ENCODE results near the gene ZFP1.
A peak's percentile ranks its signal among the peaks of the same experiment; 100 is the strongest.

ZFP1 gene

DNA sequence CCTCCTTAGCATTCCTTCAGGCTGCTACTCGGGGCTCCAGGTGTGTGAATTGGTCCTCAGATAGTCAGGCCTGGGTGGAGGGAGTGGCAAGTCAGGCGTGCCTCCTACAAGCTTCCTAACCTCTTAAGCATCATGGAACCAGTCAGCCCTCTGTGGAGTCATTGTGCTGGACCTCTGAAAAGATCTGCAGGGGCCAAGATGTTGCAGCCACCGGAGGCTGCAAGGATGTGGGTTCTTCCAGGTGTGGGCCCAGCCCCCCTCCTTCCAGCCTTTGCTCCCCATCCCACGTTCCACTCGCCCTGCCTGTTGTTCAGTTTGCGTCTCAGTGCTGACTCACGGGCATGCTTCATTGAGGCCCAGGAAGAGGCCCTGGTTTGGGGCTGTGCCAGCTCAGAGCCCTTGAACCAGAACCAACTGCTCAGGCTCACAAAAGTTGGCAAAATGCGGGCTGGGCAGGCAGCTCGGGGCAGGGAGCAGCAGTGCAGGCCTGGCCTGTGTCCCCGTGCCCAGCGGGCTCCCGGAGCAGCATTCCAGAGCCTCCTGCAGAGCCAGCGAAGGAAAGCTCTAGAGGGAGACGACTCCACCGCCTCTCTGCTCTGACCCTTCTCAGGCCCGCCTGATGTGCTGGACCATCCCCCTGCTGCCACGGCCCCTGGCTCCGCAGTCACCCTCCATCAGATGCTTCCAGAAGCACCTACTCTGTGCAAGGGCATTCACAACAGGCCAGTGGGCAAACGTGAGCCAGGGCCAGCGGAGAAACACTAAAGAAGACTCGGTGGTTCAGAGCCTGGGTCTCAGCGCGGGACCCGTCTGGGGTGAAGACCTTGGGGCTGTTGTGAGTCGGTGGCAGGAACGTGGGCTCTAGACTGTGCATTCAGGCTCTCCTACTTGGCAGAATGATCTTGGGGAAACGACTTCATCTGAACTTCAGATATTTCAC, 39.3 kb upstream of the ZFP1 start:
- peaks cover 39 to 66% of the 10 kb centered on the region in 2 donors for H3K4me1 Mint-ChIP-seq
- ATAC-seq (replicated peaks): peak; percentile 63 to 69
- DNase-seq: peak; percentile 59
- H3K27ac Mint-ChIP-seq: peak overlapping the region; percentile 52
- H3K9me3 Mint-ChIP-seq: peaks cover under 1 to 4% of the 10 kb centered on the region in 2 donors
- H3K4me3 Mint-ChIP-seq: peak overlapping the region; percentile 47 to 52
- H3K36me3 Mint-ChIP-seq: peaks cover 0 to 4% of the 10 kb centered on the region in 2 donors
- H3K27me3 Mint-ChIP-seq: peaks cover 82 to 97% of the 10 kb centered on the region in 2 donors

DNA sequence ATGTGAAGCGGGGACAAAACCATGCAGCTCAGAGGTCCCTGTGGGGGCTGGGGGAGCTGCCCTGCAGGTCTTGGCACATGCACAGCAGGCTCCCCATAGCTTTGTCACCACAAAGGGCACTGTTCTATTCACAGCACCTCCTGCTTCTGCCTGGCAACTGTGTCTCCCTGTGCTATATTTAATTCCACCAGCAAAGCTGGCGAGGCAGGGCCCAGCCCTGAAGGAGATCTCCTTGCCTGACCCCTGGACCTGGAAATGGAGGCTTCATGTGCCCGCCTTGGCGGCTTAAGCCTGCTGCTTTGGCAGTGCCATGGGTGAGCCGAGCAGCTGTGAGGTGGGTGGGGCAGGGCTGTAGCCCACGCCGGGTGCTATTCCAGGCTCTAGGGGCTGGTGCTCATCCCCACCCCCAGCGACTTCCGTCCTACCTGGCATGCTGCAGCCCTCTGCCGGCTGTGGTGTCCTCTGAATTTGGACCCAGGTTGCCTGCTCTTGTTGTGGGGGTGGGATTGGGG, 38.5 kb upstream of the ZFP1 start:
- Mint-ChIP-seq H3K27me3 (peaks cover 74 to 90% of the 10 kb centered on the region in 2 donors), H3K27ac (no peak overlapping the region), H3K36me3 (no peaks in the 10 kb centered on the region), H3K4me3 (peak overlapping the region; percentile 9 to 48), H3K4me1 (peaks cover 39 to 65% of the 10 kb centered on the region in 2 donors), H3K9me3 (no peaks in the 10 kb centered on the region)
- ATAC-seq (replicated peaks): peak; percentile 29 to 40
- no peak for DNase-seq

DNA sequence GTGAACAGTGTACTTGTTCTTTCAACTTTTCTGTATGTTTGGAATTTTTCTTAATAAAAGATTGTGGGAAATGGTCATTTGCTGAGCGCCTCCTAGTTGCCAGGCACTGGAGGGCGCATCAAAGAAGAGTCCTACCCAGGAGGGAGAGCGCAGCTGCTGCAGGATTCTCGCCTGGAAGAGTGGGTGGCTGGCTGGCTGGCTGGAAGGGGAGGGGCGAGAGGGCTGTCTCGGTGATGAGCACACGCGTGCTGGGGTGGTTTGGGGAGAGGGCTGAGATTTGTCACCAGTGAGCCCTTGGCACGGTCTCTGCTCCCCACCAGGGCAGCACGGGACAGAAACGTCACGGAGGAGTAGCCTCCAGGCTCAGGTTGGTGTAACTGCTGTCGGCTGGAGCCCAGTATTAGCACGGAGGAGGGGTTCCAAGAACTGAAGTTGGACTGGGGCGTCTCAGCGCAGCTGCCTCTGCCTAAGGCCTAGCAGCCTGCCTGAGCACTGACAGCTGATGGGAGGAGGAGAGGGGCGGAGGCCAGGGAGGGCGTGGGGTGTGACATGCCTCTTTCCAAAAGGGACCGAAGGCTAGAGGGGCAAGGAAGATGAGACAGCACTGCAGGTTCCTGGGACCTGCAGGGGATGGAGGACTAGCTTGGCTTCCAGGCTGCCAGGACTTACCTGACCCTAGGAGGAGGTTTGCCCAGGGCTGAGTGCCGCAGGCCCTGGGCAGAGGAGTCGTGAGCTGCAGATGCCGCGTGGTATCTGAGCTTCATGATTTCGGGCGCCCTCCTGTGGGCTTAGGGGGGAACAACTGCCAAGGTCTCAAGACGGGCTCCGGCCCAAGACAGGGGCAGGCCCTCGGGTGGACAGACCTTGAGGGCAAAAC, 37.4 kb upstream of the ZFP1 start:
- H3K9me3 Mint-ChIP-seq: no peaks in the 10 kb centered on the region
- H3K4me3 Mint-ChIP-seq: peak overlapping the region; percentile 51 to 61
- peak; percentile 70 to 75 for ATAC-seq (replicated peaks)
- H3K36me3 Mint-ChIP-seq: no peaks in the 10 kb centered on the region
- DNase-seq: peak; percentile 69
- H3K4me1 Mint-ChIP-seq: peaks cover 36 to 54% of the 10 kb centered on the region in 2 donors
- H3K27ac Mint-ChIP-seq: peak overlapping the region; percentile 38
- peaks cover 68 to 79% of the 10 kb centered on the region in 2 donors for H3K27me3 Mint-ChIP-seq

DNA sequence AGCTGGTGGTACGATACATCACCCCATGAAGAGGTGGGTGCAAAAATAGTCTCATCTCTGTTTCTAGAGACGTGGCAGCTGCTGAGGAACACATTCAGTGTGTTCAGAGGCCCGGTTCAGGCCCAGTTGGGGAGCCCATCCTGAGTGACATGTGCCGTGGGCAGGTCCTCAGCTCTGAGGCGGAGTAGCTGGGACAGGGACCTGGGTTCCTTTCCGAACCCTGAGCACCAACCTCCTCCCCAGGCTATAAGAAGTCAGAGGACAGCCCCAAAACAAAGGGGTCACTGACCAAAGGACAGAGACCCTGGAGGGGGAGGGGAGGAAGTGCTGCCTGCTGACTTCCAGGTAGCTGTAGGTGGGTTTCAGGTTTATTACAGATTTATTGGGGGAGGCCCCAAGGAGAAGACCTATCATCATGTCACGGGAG, 36.8 kb upstream of the ZFP1 start:
- no peaks in the 10 kb centered on the region for H3K9me3 Mint-ChIP-seq
- H3K36me3 Mint-ChIP-seq: no peaks in the 10 kb centered on the region
- peaks cover 35 to 51% of the 10 kb centered on the region in 2 donors for H3K4me1 Mint-ChIP-seq
- ATAC-seq (replicated peaks) (peak in 1 of 2 donors; percentile 44), DNase-seq (no peak)
- peaks cover 64 to 77% of the 10 kb centered on the region in 2 donors for H3K27me3 Mint-ChIP-seq
- H3K27ac Mint-ChIP-seq: peak overlapping the region; percentile 25
- H3K4me3 Mint-ChIP-seq: no peak overlapping the region

DNA sequence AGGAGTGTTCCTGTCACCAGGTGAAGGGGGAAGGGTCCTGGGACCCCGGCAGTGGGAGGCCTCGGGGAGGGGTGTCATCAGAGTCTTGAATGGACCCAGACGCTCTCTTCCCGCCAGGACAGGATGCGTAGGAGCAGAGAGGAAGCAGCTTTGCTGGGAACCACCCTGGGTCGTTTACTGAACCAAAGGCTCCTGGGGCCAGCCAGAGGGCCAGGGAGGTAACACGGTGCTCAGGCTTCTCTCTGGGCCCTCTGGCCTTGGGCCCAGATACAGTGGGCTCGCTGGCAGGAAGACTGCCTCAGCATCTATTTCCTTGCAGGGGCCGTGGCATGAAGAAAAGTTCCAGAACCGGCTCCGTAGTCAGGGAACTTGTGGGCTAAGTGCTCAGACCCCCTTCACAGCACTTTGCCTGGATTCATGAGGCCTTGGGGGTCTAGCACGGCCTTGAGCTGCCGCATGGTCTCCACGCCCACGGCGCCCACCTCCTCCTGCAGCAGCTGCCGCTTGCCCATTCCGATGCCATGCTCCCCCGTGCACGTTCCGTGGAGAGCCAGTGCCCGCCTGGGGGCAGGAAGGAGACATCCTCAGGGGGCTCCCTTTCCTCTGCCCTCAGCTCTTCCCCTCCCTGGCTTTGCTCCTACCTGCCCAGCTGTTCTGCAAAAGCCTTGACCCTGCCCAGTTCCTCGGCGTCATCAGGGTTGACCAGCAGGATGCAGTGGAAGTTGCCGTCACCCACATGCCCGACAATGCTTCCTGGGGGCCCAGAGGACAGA, 36.2 kb upstream of the ZFP1 start:
- Mint-ChIP-seq H3K27me3 (peaks cover 60 to 77% of the 10 kb centered on the region in 2 donors), H3K36me3 (no peaks in the 10 kb centered on the region), H3K4me3 (no peak overlapping the region), H3K4me1 (peaks cover 35 to 53% of the 10 kb centered on the region in 2 donors), H3K27ac (peak overlapping the region; percentile 2), H3K9me3 (no peaks in the 10 kb centered on the region)
- DNase-seq (no peak), ATAC-seq (replicated peaks) (no peak)

DNA sequence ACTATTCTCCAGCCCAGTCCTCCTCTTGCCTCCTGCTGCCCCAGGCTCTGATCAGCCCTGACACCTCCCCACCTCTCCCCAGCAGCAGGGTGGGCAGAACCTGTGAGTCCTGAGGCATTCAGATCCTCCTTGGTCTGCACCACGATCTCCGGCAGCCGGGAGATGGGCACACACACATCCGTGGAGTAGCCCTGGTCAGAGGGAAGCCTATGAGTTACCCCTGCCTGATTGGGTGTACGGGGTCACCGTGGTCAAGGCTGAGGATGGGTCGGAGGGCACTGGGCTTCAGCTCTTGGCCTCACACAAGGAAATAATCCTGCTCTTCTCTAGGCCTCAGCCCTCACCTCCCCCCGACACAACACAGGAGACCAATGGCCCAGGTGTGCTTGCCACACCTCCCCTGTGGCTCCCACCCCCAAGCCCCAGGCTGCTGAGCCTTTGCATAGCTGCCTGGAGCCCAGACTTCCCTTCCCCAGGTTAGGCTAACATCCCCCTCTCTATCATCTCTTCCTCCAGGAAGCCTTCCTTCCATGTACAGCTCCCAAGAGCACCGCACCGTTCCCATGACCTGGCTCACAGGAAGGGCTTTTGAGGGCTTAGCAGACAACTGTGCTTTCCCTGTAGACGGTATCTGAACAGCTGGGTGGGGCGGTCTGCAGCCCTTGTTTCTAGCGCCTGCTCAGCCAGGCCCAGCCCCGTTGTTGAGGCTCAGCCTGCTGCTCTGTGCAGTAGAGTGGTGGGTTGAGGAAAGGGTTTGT, 35.4 kb upstream of the ZFP1 start:
- peaks cover 55 to 75% of the 10 kb centered on the region in 2 donors for H3K27me3 Mint-ChIP-seq
- H3K9me3 Mint-ChIP-seq: no peaks in the 10 kb centered on the region
- ATAC-seq (replicated peaks) (no peak), DNase-seq (no peak)
- peaks cover 35 to 53% of the 10 kb centered on the region in 2 donors for H3K4me1 Mint-ChIP-seq
- H3K36me3 Mint-ChIP-seq: no peaks in the 10 kb centered on the region
- no peak overlapping the region for H3K4me3 Mint-ChIP-seq
- H3K27ac Mint-ChIP-seq: peak overlapping the region; percentile 56

DNA sequence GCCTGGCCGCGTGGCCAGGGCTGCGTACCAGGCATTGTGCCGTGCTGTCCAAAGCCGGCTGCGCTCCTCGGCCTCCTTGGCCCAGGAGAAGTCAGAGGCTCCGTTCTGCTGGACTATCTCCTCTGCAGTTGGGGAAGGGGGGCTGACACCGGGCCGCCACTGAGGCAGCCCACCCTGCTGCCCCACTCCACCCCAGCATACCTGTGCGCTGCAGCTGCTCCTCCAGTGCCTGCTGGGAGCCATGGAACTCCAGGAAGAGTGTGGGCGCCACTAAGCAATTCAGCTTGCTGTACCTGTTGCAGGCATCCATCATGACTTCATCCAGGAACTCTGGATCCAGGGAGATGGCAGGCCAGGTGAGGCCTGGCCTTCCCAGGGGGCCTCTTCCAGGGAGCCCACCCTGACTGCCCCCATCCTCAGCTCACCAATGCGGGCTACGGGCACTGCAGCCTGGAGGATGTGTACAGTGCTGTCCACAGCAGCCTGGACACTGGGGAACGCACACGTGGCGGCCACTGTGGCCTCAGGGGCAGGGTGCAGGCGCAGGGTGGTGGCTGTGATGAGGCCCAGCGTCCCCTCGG, 34.7 kb upstream of the ZFP1 start:
- Mint-ChIP-seq H3K27ac (no peak overlapping the region), H3K9me3 (no peaks in the 10 kb centered on the region), H3K4me3 (no peak overlapping the region), H3K36me3 (no peaks in the 10 kb centered on the region), H3K27me3 (peaks cover 49 to 68% of the 10 kb centered on the region in 2 donors), H3K4me1 (peaks cover 33 to 46% of the 10 kb centered on the region in 2 donors)
- ATAC-seq (replicated peaks): no peak
- DNase-seq: no peak

DNA sequence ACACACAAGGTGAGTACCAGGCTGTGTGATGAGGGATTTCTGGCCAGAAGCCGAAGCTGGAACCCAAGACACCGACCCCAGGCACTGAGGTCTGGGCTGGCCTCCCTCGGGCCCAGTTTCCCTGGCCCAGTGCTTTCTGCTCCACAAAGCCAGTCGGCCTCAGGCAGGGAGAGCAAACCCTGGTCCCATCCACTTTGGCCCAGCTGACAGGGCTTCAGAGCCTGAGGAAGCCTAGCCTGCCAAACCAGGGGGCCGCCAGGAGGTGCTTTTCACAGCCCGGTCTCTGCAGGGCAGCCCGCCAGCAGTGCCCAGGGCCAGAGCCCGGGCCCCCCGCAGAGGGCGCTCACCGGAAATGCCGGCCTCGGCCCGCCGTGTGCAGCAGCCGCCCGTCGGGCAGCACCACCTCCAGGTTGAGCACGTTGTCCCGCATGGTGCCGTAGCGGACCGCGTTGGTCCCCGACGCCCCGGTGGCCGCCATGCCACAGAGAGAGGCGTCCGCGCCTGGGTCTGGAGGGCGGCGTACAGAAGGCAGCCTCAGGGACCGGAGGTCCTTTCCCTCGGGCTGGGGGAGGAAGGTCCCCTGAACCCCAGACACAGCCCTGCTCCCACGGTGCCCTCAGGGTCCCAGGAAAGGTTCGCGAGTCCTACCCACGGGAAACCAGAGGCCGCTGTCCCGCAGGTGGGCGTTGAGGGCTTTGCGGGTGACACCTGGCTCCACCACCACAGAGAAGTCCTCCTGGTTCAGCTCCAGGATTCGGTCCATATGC, 34.0 kb upstream of the ZFP1 start:
- H3K4me3 Mint-ChIP-seq: no peak overlapping the region
- H3K4me1 Mint-ChIP-seq: peaks cover 26 to 39% of the 10 kb centered on the region in 2 donors
- DNase-seq: no peak
- H3K36me3 Mint-ChIP-seq: no peaks in the 10 kb centered on the region
- H3K9me3 Mint-ChIP-seq: no peaks in the 10 kb centered on the region
- no peak overlapping the region for H3K27ac Mint-ChIP-seq
- H3K27me3 Mint-ChIP-seq: peaks cover 45 to 60% of the 10 kb centered on the region in 2 donors
- no peak for ATAC-seq (replicated peaks)

DNA sequence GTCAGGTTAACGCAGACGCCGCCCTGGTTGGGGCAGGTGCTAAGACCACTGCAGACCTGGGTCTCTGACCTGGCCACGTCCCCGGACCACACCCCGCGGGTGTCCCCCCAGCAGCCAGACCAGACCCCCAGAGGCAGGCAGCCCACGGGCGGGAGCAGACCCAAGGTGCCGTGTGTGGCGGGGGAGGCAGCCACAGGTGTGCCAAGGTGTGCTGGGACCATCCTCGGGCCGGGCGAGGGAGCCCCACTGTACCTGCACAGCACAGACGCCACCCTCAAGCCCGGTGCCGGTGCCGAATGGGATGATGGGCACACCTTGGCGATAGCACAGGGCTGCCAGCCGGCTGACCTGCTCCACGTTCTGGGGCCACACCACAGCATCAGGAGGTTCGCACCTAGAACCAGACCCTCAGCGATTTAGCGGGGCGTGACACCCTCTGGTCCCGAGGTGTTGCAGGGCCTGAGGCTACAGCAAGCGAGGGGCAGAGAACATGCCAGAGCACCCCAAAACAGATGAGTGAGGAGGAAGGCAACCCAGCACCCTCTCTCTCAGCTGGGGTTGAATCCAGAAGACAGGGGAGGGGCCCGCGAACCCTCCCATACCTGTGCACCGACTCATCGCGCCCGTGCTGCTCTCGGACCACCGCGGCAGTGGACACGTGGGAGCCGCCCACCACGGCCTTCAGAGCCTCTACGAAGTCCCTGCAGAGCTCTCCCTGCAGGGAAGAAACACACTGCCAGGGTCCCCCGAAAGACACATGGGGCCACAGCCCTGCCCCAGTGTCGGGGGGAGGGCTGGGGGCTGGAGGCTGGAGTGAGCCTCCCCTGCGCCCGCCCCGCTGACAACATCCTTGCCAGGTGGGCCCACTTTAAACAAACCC, 33.1 kb upstream of the ZFP1 start:
- ATAC-seq (replicated peaks): no peak
- Mint-ChIP-seq H3K36me3 (no peaks in the 10 kb centered on the region), H3K4me3 (no peak overlapping the region), H3K4me1 (peaks cover 18 to 31% of the 10 kb centered on the region in 2 donors), H3K27me3 (peaks cover 37 to 52% of the 10 kb centered on the region in 2 donors), H3K9me3 (no peaks in the 10 kb centered on the region), H3K27ac (no peak overlapping the region)
- DNase-seq: no peak

DNA sequence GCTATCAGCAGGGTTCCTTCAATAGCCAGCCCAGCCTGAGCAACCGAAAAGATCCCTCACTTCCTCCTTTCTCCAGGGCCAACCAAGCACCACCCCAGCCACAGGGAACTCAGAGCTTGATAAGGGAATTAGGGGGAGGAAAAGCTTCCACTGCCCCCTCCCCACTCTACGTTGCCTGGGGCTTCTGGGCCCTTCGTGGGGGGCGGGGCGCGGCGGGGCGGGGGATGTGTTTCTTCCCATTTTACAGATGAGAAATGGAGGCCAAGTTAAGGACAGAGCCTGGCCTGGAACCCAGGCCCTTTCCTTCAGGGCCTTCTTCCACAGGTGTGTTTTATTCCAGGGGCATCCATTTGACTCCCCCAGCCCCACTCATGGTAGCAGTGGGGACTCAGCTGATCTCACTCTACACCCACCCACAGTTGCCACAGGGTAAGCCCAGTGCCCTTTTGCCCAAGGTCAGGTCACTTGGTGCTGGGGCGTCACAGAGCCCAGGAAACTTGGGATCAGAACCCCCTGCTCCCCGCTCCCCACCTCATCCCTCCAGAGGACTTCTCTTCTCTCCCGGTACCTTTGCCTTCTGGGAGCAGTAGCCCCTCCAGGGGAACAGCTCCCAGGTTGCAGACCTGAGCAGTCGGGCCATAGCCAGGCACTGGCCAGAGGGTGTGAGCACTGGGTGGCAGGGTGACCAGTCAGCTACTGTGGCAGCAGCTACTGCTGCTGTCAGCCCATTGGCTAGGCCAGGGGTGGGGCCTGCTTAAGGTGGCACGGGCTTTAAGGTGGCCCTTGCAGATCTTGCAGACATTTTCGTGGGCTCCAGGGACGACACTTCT, 32.0 kb upstream of the ZFP1 start, which contains the start of gene LDHD:
Gene LDHD (minus strand): TSS at position 700 of the 830 bp plus-strand sequence. CDS start 60 bp downstream, at position 640.
- H3K27me3 Mint-ChIP-seq: peaks cover 26 to 41% of the 10 kb centered on the region in 2 donors
- peaks cover 9 to 20% of the 10 kb centered on the region in 2 donors for H3K4me1 Mint-ChIP-seq
- no peak within 1 kb of the TSS for H3K4me3 Mint-ChIP-seq
- no peak within 1 kb of the TSS for H3K27ac Mint-ChIP-seq
- ATAC-seq (replicated peaks) (peak in 1 of 2 donors; percentile 61), DNase-seq (no peak)
- peaks cover 0 to under 1% of the 10 kb centered on the region in 2 donors for H3K9me3 Mint-ChIP-seq
- peaks cover 0 to 1% of the 10 kb centered on the region in 2 donors for H3K36me3 Mint-ChIP-seq

DNA sequence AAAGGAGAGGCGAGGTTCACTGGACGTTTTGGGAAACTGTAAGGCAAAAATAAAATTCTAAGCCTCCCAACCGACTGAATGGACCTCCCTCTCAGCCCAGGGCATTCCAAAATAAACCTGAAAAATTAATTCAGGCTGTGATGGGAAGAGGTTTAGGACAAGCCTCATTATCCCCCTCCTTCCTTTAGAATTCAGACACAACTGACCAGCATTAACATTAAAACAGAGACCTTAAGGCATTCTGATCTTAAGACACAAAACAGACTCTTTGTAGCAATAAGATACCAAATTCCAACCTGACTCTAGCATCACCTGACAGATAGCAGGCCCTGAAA, 31.4 kb upstream of the ZFP1 start:
- H3K4me3 Mint-ChIP-seq: no peak overlapping the region

More for the DNA sequence above, 31.4 kb upstream of the ZFP1 start:
- H3K4me1 Mint-ChIP-seq: peaks cover 5 to 14% of the 10 kb centered on the region in 2 donors
- ATAC-seq (replicated peaks) (no peak), DNase-seq (no peak)
- H3K27ac Mint-ChIP-seq: no peak overlapping the region
- H3K36me3 Mint-ChIP-seq: peaks cover 0 to 3% of the 10 kb centered on the region in 2 donors
- H3K9me3 Mint-ChIP-seq: peaks cover under 1 to 2% of the 10 kb centered on the region in 2 donors
- H3K27me3 Mint-ChIP-seq: peaks cover 20 to 35% of the 10 kb centered on the region in 2 donors

All from stimulated activated naive B cell treated with anti-CD40 and anti-IgM and Interleukin-4, amounts not matched to agents 10 μg/mL and 1 μg/mL and 100 μg/mL, for 72 hours (primary cell).